Activated naive CD8-positive, alpha-beta T cell treated with anti-CD3 and anti-CD28 coated beads, Interleukin-2, amount 50 U/mL, for 24 hours (primary cell): ENCODE results near the gene ACTN1.

Source experiments
- ATAC-seq: fragments of 150-1000 bp; cut with Tn5 transposase; one replicate; pipeline ENCODE4 v1.10.0; 2021
- DNase-seq: peaks from one replicate; pipeline ENCODE4 v3.0.0; 2021
- H3K27ac Mint-ChIP-seq: one replicate; pipeline ENCODE4 v1.8.0; 2021; ENCODE audit warnings: mild to moderate bottlenecking, mixed read lengths
- H3K27me3 Mint-ChIP-seq: one replicate; pipeline ENCODE4 v1.8.0; 2021; ENCODE audit warnings: mixed read lengths
- H3K36me3 Mint-ChIP-seq: one replicate; pipeline ENCODE4 v1.8.0; 2021; ENCODE audit warnings: low read depth, mixed read lengths
- H3K4me1 Mint-ChIP-seq: one replicate; pipeline ENCODE4 v1.8.0; 2021; ENCODE audit warnings: mixed read lengths
- H3K4me3 Mint-ChIP-seq: one replicate; pipeline ENCODE4 v1.8.0; 2021; ENCODE audit warnings: mild to moderate bottlenecking, moderate library complexity, mixed read lengths
- H3K9me3 Mint-ChIP-seq: one replicate; pipeline ENCODE4 v1.8.0; 2021; ENCODE audit warnings: mixed read lengths

Gene ACTN1

DNA sequence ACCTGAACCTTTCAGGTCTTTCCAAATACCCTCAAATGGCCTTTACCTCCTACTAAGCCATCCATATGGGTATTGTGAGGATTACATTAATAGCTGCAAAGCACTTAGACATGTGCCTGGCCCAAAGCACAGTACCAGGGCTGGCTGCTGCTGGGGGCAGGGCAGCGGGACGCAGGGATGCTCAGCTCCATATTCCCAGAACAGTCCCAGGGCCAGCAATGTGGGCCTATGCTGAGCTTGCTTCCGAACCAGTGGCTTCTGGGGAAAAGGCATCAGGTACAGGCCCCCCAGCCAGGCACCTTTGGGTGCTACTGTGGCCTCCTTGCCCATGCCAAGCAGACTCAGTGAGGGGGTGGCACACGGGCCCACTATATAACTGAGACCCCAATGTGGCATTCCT, 10.4 kb downstream of the ACTN1 start:
- peaks cover 11% of the 10 kb centered on the region for H3K9me3 Mint-ChIP-seq
- no peak for ATAC-seq
- no peaks in the 10 kb centered on the region for H3K27me3 Mint-ChIP-seq
- H3K27ac Mint-ChIP-seq = peak overlapping the region; percentile 86
- peaks cover 92% of the 10 kb centered on the region for H3K4me1 Mint-ChIP-seq
- peaks cover 27% of the 10 kb centered on the region for H3K36me3 Mint-ChIP-seq
- DNase-seq = no peak
- H3K4me3 Mint-ChIP-seq = no peak overlapping the region

DNA sequence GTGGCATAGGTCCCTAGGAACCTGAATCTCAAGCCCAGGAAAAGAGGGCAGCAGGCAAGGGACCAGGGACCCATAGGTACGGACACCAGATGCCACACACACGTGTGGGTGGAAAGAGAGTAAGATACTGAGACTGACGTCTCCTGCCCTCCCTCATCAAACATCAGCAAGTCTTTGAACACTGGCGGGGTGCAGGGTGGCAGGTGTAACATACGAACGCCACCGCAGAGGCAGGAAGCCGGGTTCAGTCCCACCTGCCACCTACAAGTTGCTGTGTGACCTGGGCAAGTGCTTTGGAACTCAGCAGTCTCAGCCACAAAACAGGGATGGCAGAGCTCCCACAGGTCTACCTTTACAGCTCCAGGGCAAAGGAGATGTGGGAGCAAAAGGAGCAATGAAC, 11.1 kb downstream of the ACTN1 start:
- peak; percentile 54 for ATAC-seq
- H3K36me3 Mint-ChIP-seq = peaks cover 22% of the 10 kb centered on the region
- peaks cover 97% of the 10 kb centered on the region for H3K4me1 Mint-ChIP-seq
- H3K27me3 Mint-ChIP-seq = no peaks in the 10 kb centered on the region
- H3K4me3 Mint-ChIP-seq = peak overlapping the region; percentile 22
- H3K9me3 Mint-ChIP-seq = peaks cover 6% of the 10 kb centered on the region
- DNase-seq = no peak
- peak overlapping the region; percentile 76 for H3K27ac Mint-ChIP-seq

DNA sequence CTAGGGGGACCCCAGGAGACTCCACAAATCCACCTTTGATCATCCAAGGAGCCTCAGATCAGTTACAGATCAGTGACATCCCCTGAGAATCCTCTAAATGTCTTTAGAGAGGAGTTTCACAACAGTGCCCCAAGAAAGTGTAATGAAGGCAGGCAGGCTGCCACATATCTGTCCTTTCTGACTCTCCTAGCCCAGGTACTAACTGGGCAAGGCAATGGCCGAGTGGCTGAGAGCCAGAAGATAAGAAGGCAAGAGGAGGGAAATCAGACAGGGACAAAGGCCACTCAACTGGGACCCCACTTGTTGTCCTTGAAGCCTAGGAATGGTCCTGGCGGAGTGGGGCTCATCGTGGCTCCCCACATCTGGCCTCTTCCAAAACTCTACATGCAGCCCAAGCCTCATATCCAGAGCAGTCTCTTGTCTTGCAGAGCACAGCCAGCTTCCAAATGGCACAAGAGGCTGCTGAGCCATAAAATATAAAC, 11.6 kb downstream of the ACTN1 start:
- H3K36me3 Mint-ChIP-seq = peaks cover 20% of the 10 kb centered on the region
- DNase-seq (no peak), ATAC-seq (no peak)
- peak overlapping the region; percentile 76 for H3K27ac Mint-ChIP-seq
- H3K27me3 Mint-ChIP-seq = no peaks in the 10 kb centered on the region
- peak overlapping the region; percentile 22 for H3K4me3 Mint-ChIP-seq
- peaks cover 97% of the 10 kb centered on the region for H3K4me1 Mint-ChIP-seq
- peaks cover 3% of the 10 kb centered on the region for H3K9me3 Mint-ChIP-seq

DNA sequence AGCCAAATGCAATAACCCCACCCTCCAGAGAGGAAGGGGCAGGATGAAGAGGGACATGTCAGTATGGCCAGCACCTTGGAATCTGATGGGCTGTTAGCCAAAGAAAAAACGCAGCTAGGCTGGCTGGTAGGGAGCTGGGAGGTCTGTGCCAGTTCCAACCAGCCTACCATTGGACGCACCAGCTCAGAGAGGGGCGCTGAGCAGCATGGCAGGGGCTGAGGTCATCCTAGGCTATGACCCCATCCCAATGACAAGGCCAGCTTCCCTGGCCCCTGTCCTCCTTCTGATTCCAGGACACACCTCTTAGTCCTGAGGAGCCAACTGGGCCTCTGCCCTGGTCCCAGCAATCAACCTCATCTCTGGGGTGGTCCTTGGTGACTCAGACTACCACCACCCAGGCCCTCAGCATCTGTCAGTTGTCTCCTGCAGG, 12.2 kb downstream of the ACTN1 start:
- H3K36me3 Mint-ChIP-seq = peaks cover 14% of the 10 kb centered on the region
- H3K27me3 Mint-ChIP-seq = no peaks in the 10 kb centered on the region
- ATAC-seq = no peak
- DNase-seq = no peak
- H3K27ac Mint-ChIP-seq = no peak overlapping the region
- no peak overlapping the region for H3K4me3 Mint-ChIP-seq
- H3K4me1 Mint-ChIP-seq = peaks cover 96% of the 10 kb centered on the region
- H3K9me3 Mint-ChIP-seq = no peaks in the 10 kb centered on the region

DNA sequence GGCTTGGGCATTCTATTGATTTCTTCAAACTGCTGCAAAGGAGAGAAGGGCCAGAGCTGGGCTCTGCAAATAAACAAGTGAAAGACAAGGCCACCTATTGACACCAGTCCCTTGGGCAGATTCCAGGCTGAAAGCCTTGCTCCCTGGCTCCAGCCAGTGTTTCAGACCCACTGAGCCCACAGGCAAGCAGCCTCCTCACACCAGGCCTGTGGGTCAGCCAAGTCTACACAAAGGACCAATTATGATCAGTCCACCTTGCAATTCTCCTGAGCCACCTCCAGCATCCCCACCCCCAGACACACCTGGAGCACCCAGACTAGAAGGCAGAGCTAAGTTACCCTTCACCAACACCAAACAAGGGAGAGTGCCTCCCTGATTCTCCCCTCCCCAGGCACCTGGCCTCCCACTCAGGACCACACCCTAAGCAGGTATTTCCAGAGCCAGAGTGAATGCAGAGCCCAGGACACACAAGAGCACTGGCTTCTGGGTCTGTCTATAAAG, 13.8 kb downstream of the ACTN1 start:
- H3K4me1 Mint-ChIP-seq = peaks cover 94% of the 10 kb centered on the region
- peak overlapping the region; percentile 28 for H3K27ac Mint-ChIP-seq

DNA sequence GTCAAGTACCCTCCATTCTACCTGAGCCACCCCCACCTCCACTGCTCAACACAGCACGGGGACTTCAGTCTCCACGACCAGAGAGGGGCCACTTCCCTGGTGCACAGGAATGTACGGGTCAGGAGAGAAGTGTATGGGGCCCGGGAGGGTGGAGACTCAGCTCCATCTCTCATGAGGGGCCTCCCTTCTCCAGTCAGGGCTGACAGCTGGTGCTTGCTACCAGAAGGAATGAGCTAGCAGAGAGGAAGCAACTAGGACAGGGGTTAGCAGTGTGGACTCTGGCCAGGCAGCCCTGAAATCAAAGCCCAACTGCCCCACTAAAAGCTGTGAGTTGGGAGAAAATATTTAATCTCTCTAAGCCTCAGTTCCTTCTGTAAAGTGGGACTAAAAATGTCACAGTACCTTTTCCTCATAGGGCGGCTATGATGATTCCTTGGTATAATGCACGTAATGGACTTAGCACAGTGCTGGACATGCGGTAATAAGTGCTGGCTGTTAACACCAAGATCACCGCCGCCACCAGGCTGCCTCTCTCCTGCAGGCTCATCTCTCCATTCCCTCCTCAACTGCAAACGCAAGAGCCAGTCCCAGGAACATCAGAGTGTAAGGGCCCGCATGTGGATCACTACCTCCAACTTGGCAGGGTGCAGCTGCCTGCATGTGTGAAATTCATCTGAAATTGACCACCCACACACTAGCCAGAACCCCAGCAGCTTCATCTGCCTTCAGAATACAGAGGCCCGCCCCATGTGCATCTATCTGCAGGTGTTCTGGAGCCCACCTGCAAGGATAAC, 14.6 kb downstream of the ACTN1 start:
- no peak overlapping the region for H3K4me3 Mint-ChIP-seq
- no peaks in the 10 kb centered on the region for H3K27me3 Mint-ChIP-seq
- DNase-seq (no peak), ATAC-seq (no peak)
- H3K27ac Mint-ChIP-seq = no peak overlapping the region
- peaks cover 12% of the 10 kb centered on the region for H3K36me3 Mint-ChIP-seq
- no peaks in the 10 kb centered on the region for H3K9me3 Mint-ChIP-seq
- peaks cover 93% of the 10 kb centered on the region for H3K4me1 Mint-ChIP-seq

More for the DNA sequence above, 13.8 kb downstream of the ACTN1 start:
- ATAC-seq = no peak
- Mint-ChIP-seq H3K4me3 (no peak overlapping the region), H3K36me3 (peaks cover 10% of the 10 kb centered on the region), H3K27me3 (no peaks in the 10 kb centered on the region), H3K9me3 (no peaks in the 10 kb centered on the region)
- no peak for DNase-seq

DNA sequence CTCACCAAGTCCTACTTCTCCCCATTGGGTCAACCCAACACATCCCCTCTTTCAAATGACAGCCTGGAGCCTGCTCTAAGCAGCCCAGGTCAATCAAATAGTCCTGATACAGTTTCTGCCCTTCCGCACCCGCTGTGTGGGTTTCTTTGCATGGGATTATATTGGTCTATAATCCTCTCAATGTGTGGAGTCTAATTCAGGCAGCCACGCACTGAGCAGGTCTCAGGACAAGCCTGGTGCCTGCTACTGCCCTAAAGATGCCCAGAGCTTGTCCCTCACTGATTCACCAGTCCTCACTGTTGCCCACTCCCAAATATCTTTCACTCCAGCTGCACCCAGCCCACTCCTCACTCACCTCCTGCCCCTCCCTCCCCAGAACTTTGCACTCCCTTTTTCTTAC, 16.4 kb downstream of the ACTN1 start:
- DNase-seq (no peak), ATAC-seq (no peak)
- Mint-ChIP-seq H3K27me3 (no peaks in the 10 kb centered on the region), H3K36me3 (peaks cover 12% of the 10 kb centered on the region), H3K4me3 (no peak overlapping the region), H3K27ac (peak overlapping the region; percentile 59), H3K4me1 (peaks cover 92% of the 10 kb centered on the region), H3K9me3 (no peaks in the 10 kb centered on the region)

DNA sequence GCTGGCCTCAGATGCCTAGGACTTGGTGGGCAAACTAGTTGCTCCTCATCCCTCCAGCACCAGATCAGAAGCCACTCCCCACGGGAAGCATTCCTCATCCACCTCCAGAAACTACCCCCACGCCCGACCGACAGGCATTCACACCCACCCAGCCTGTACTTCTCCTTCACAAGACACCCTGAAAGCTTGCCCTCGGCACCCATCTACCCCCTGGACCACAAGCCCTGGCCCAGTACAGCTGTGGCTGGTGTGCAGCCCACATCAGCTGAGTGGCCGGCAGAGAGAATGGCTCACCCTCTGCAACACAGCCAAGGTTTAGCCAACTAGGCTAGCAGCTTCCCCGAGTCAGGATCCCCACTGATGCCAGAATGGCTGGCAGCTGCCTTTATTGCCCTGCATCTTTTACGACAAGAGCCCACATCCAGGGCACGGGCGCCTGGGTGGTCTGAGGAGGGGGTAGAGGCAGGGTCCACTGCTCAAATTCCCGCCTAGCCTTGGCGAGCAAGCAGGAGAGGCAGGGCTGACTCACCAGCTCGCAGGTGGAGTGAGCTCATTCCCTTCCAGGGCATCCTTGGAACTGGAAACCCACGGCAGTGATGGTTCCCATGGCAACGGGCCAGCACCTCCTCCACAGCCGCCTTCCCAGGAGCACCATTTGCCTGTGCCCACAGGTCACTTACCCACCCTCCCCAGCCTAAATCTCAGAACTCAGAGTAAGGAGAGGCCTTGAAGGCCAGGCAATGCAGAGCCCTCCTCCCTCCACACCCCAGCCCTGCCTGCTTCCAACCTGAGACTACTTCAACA, 17.1 kb downstream of the ACTN1 start:
- ATAC-seq (no peak), DNase-seq (no peak)
- H3K27me3 Mint-ChIP-seq = no peaks in the 10 kb centered on the region
- H3K4me1 Mint-ChIP-seq = peaks cover 92% of the 10 kb centered on the region
- H3K9me3 Mint-ChIP-seq = no peaks in the 10 kb centered on the region
- no peak overlapping the region for H3K4me3 Mint-ChIP-seq
- peaks cover 18% of the 10 kb centered on the region for H3K36me3 Mint-ChIP-seq
- H3K27ac Mint-ChIP-seq = no peak overlapping the region

DNA sequence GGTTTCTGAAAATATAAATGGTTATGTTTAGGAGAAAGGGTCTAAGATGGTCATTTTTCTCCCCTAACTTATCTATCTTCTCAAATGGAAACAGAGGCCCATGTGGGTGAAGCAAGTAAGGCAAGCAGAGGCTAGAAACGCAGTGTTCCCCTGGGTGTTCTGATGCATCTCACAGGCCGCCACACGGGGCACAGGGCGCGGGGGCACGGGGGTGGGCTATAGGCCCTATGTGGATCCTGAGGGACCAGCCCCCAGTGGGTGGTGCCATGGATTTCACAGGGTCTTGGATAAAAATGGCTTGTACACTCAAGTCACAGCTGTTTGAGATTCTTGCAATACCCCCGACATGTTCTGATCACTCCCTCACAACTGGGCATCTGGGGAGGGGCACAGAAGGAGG, 17.7 kb downstream of the ACTN1 start:
- ATAC-seq = no peak
- Mint-ChIP-seq H3K27ac (no peak overlapping the region), H3K9me3 (no peaks in the 10 kb centered on the region), H3K4me1 (peaks cover 93% of the 10 kb centered on the region), H3K36me3 (peaks cover 23% of the 10 kb centered on the region), H3K27me3 (no peaks in the 10 kb centered on the region), H3K4me3 (no peak overlapping the region)
- DNase-seq = no peak

DNA sequence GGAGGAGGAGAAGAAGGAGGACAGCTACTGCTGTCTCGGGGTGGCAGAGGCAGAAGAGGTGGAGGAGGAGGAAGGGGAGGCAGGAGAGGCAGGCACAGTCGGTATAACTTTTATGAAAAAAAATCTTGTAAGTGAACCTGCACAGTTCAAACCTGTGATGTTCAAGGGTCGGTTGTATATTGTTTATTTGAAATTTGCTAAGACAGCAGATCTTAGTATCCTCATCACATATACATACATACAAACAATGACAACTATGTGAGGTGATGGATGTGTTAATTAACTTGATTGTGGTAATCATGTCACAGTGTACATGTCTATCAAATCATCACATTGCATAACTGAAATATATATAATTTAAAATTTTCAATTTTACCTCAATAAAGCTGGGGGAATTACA, 19.0 kb downstream of the ACTN1 start:
- H3K27ac Mint-ChIP-seq = peak overlapping the region; percentile 2
- H3K27me3 Mint-ChIP-seq = no peaks in the 10 kb centered on the region
- peaks cover 93% of the 10 kb centered on the region for H3K4me1 Mint-ChIP-seq
- no peaks in the 10 kb centered on the region for H3K9me3 Mint-ChIP-seq
- no peak overlapping the region for H3K4me3 Mint-ChIP-seq
- DNase-seq (no peak), ATAC-seq (no peak)
- peaks cover 20% of the 10 kb centered on the region for H3K36me3 Mint-ChIP-seq

DNA sequence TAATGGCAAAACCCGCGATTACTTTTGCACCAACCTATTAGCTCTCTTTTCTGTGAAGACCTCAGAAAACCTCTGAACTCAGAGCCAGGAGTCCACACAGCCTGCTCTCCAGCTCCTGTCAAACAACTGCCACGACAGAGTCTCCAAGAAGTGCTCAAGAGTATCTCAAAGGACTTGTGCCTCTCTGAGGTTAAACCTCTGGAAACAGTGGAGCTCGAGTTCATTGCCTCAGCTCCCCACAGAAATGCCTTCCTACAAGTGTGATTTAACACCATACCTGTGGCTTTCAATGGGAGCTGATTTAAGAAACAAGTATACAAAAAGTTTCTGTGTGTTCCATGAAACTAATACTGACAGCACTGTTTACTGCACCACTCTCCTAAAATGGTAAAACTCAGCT, 20.1 kb downstream of the ACTN1 start:
- H3K4me1 Mint-ChIP-seq = peaks cover 93% of the 10 kb centered on the region
- peaks cover 20% of the 10 kb centered on the region for H3K36me3 Mint-ChIP-seq
- no peaks in the 10 kb centered on the region for H3K27me3 Mint-ChIP-seq
- H3K9me3 Mint-ChIP-seq = no peaks in the 10 kb centered on the region
- DNase-seq (no peak), ATAC-seq (no peak)
- H3K4me3 Mint-ChIP-seq = no peak overlapping the region
- H3K27ac Mint-ChIP-seq = no peak overlapping the region

DNA sequence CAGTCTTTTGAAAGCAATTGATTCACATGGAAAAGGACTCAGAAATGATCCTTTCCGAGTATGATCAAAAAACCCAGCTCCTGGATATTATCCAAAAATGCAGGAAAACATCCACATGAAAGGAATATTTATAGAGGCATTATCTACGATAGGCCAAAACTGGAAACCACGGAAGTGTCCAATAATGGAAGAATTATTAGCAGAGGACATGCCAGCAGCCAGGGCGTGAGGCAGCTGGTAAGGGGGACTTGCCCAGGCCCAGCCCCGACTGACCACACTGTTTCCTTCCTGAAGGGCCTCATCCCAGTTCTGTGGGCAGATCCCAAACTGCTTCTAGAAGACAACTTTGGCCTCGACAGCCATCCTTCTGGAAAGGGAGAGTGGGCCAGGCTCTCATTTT, 20.5 kb downstream of the ACTN1 start:
- ATAC-seq (no peak), DNase-seq (no peak)
- Mint-ChIP-seq H3K4me3 (no peak overlapping the region), H3K27me3 (no peaks in the 10 kb centered on the region), H3K27ac (no peak overlapping the region), H3K9me3 (no peaks in the 10 kb centered on the region), H3K4me1 (peaks cover 90% of the 10 kb centered on the region), H3K36me3 (peaks cover 20% of the 10 kb centered on the region)

DNA sequence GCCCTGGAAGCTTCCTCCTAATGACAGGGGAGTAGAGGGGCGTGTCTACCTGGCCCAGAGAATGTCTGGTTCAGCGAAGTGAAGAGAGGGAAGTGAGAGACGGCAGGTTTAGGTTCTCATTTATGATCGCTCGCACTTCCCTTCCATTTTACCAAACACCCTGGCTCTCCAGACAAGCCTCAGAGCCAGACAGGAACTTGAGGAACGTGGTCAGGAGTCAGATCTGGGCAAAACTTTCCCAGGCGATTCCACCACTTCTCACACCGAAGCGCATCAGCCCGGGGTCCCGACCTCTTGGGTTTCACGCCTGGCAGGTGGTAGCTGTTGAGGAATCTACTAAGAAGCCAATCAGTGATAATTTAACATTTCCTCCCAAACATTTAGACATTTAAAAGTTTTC, 21.3 kb downstream of the ACTN1 start:
- H3K27ac Mint-ChIP-seq = no peak overlapping the region
- DNase-seq (no peak), ATAC-seq (no peak)
- H3K27me3 Mint-ChIP-seq = no peaks in the 10 kb centered on the region
- no peaks in the 10 kb centered on the region for H3K9me3 Mint-ChIP-seq
- peaks cover 15% of the 10 kb centered on the region for H3K36me3 Mint-ChIP-seq
- peaks cover 90% of the 10 kb centered on the region for H3K4me1 Mint-ChIP-seq
- H3K4me3 Mint-ChIP-seq = no peak overlapping the region

DNA sequence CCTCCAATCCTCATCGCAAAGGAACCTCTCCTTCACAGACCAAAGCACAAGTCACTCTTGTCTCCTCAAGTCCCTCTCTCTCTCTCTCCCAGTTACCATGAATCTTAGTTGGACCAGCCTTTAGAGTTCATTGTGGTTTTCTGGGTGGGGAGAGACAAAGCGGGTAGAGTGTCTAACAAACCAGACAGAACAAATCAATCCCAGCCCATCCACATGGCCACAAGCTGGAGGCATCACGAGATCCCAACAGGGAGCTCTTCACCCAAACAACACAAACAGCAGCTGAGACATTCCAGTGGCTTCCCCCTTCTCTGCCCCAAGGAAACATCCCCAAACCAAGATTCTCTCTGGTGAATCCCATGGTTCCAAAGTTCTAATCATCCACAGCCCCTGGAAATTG, 22.4 kb downstream of the ACTN1 start:
- H3K4me1 Mint-ChIP-seq = peaks cover 92% of the 10 kb centered on the region
- peak overlapping the region; percentile 41 for H3K27ac Mint-ChIP-seq
- no peak overlapping the region for H3K4me3 Mint-ChIP-seq
- DNase-seq (no peak), ATAC-seq (no peak)
- H3K9me3 Mint-ChIP-seq = no peaks in the 10 kb centered on the region
- peaks cover 16% of the 10 kb centered on the region for H3K36me3 Mint-ChIP-seq
- H3K27me3 Mint-ChIP-seq = no peaks in the 10 kb centered on the region

DNA sequence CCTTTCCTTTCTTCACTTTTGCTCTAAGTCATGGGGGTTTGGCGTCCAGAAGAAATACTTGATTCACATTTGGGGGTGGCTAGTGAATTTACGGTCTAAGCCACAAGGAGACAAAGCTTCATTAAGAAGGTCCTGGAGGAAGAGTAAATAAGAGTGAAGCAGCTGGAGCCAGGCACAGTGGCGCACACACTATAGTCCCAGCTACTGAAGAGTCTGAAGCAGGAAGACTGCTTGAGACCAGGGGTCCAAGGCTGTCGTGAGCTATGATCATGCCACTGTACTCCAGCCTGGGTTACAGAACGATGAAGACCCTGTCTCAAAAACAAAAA, 23.3 kb downstream of the ACTN1 start:
- DNase-seq (no peak), ATAC-seq (no peak)
- Mint-ChIP-seq H3K36me3 (peaks cover 17% of the 10 kb centered on the region), H3K27me3 (no peaks in the 10 kb centered on the region), H3K4me1 (peaks cover 92% of the 10 kb centered on the region), H3K4me3 (no peak overlapping the region), H3K9me3 (no peaks in the 10 kb centered on the region), H3K27ac (peak overlapping the region; percentile 78)
